CD4-positive, alpha-beta T cell treated with Interleukin-4 for 1 hour (primary cell): ENCODE measurements around the gene CSNK2A3.

ENCODE experiments used
- DNase-seq, 2 donors: peaks; one replicate each; pipeline ENCODE4 v3.0.0-alpha.2; 2020 to 2022

Gene CSNK2A3

GRCh38 chr11:11334607-11335006 lies 18.4 kb downstream of the CSNK2A3 start:
- no peak for DNase-seq

- no peak for DNase-seq
These were observed 20.8 kb downstream of the CSNK2A3 start for GRCh38 chr11:11332141-11332710.

GRCh38 chr11:11329062-11329806 lies 23.8 kb downstream of the CSNK2A3 start:
- DNase-seq: no peak

- DNase-seq: no peak
These were observed 29.0 kb downstream of the CSNK2A3 start for GRCh38 chr11:11324090-11324489.

GRCh38 chr11:11322101-11322500 lies 30.9 kb downstream of the CSNK2A3 start:
- no peak for DNase-seq

GRCh38 chr11:11320825-11321224 lies 32.2 kb downstream of the CSNK2A3 start:
- DNase-seq: no peak

GRCh38 chr11:11318961-11319360 lies 34.1 kb downstream of the CSNK2A3 start:
- DNase-seq: peak; percentile 24 to 62

GRCh38 chr11:11318461-11318860 lies 34.6 kb downstream of the CSNK2A3 start:
- DNase-seq: no peak

- DNase-seq: no peak
These were observed 36.3 kb downstream of the CSNK2A3 start for GRCh38 chr11:11316651-11317230.

- no peak for DNase-seq
These were observed 39.0 kb downstream of the CSNK2A3 start for GRCh38 chr11:11313902-11314692.

GRCh38 chr11:11313426-11313825 lies 39.6 kb downstream of the CSNK2A3 start:
- peak in 1 of 2 donors; percentile 32 for DNase-seq

GRCh38 chr11:11312738-11313137 lies 40.3 kb downstream of the CSNK2A3 start:
- DNase-seq: no peak

- peak; percentile 11 to 46 for DNase-seq
These were observed 41.9 kb downstream of the CSNK2A3 start for GRCh38 chr11:11311169-11311568.

GRCh38 chr11:11309906-11310305 lies 43.1 kb downstream of the CSNK2A3 start:
- no peak for DNase-seq

GRCh38 chr11:11308249-11308648 lies 44.8 kb downstream of the CSNK2A3 start:
- DNase-seq: no peak

GRCh38 chr11:11306855-11307254 lies 46.2 kb downstream of the CSNK2A3 start:
- no peak for DNase-seq

- no peak for DNase-seq
These were observed 48.5 kb downstream of the CSNK2A3 start for GRCh38 chr11:11304550-11304949.

GRCh38 chr11:11302565-11302964 lies 50.5 kb downstream of the CSNK2A3 start:
- DNase-seq: no peak
